HG03135 (cell line): ENCODE measurements around the gene TMEM151A.
"Not testable (repeated sequence)": the region's sequence is repeated elsewhere in the genome, so short reads cannot be mapped to it uniquely, and the experiment has no call there.

Experiments used
- ATAC-seq: cut with Tn5 transposase; IDR thresholded peaks from one replicate; pipeline ENCODE4 v1.9.1; 2021; ENCODE audit warnings: mild to moderate bottlenecking, moderate library complexity; ENCODE audit not compliant: unreplicated experiment

The TMEM151A gene

GRCh38 chr11:66297610-66298009, 5.9 kb downstream of the TMEM151A start:
- no peak for ATAC-seq

- no peak for ATAC-seq
Observed at GRCh38 chr11:66299186-66299585, 7.5 kb downstream of the TMEM151A start.

- no peak for ATAC-seq
Observed at GRCh38 chr11:66302656-66303055, 11.0 kb downstream of the TMEM151A start.

GRCh38 chr11:66309475-66309874, 17.8 kb downstream of the TMEM151A start:
- no peak for ATAC-seq

- ATAC-seq = no peak
Observed at GRCh38 chr11:66310324-66310723, 18.6 kb downstream of the TMEM151A start.

- ATAC-seq = not testable (repeated sequence)
Observed at GRCh38 chr11:66310803-66311440, 19.2 kb downstream of the TMEM151A start.

- ATAC-seq = no peak
Observed at GRCh38 chr11:66311470-66311964, 19.8 kb downstream of the TMEM151A start.

GRCh38 chr11:66311965-66312548, 20.4 kb downstream of the TMEM151A start:
- ATAC-seq = peak; percentile 60

GRCh38 chr11:66312549-66313320, 21.0 kb downstream of the TMEM151A start:
- ATAC-seq = peak; percentile 59

GRCh38 chr11:66313321-66314185, 21.9 kb downstream of the TMEM151A start:
- no peak for ATAC-seq

- no peak for ATAC-seq
Observed at GRCh38 chr11:66314186-66314501, 22.4 kb downstream of the TMEM151A start.

GRCh38 chr11:66314561-66315497, 23.1 kb downstream of the TMEM151A start:
- no peak for ATAC-seq

GRCh38 chr11:66315498-66315885, 23.8 kb downstream of the TMEM151A start:
- ATAC-seq = no peak

- no peak for ATAC-seq
Observed at GRCh38 chr11:66315921-66316811, 24.5 kb downstream of the TMEM151A start.

GRCh38 chr11:66316849-66317251, 25.2 kb downstream of the TMEM151A start, which contains the start of gene CD248:
CD248 (minus strand) TSS chr11:66317044; CDS start chr11:66317027, 17 bp downstream.
- ATAC-seq = no peak

- no peak for ATAC-seq
Observed at GRCh38 chr11:66317322-66317722, 25.6 kb downstream of the TMEM151A start.

GRCh38 chr11:66317723-66318599, 26.3 kb downstream of the TMEM151A start:
- ATAC-seq = no peak

- no peak for ATAC-seq
Observed at GRCh38 chr11:66318600-66318970, 26.9 kb downstream of the TMEM151A start.
